Ishikawa (cell line): ENCODE measurements around the gene ATP2C1.

Experiments
- EP300 ChIP-seq: IDR thresholded peaks from 2 replicates; pipeline ENCODE4 v1.6.1; 2012; ENCODE audit warnings: borderline replicate concordance
- REST ChIP-seq: IDR thresholded peaks from 2 replicates; pipeline ENCODE4 v1.6.1; 2012; ENCODE audit warnings: low read depth, mild to moderate bottlenecking

GRCh38 chr3:130897316-130897715, 3.4 kb downstream of the ATP2C1 start:
- TF ChIP-seq EP300 (no peak), REST (no peak)
